ENCODE data around the gene OXSR1. TPM values are rescaled to one million over a fixed set of nuclear protein-coding genes. Genes with fewer than 3 reads are reported as not detected.

The OXSR1 gene
- total and polyA plus RNA-seq, 2 of the 13 experiments (the other 11 are each of a cell fraction or from before 2014, with no cell fraction given): 27.4 to 32.6 TPM

DNA sequence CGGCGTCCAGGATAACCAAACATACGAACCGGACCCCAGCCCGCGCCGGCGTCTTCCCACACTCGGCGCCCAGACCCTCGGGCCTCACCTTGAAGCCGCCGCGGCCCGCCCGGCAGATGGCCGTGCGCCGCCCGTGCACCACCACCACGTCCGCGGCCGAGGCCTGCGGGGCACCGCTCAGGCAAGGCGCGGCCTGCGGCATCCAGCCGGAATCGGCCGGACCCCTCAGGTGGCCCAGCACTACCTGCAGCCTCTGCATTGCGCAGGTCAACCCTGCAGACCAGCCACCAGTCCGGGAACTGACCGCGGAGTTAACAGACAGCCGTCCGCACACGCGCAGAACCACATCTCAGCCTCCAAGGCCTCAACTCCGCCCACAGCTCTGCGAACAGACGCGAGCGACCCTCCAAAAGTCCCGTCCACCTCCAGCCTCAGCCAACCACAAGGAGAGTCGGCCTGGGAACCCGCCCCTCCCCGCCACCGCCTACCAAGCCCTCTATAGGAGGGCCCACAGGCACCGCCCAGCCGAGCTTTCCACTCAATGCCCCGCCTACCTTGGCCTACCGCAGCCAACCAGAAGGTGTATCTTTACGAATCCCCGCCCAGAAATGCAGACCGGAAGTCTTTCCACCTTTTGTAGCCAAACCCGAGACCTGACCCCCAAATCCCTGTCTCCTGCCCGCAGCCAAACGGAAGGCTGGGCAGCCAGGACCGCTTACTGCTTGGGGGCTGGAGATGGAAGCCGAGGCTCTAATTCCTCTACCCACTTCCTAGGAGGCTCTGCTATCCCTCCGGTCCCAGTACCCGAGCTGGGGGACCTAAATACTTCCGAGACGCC is 28.3 kb upstream of the OXSR1 start, which contains the start of gene ACAA1 (continued):
- TF ChIP-seq, protein P1, sequence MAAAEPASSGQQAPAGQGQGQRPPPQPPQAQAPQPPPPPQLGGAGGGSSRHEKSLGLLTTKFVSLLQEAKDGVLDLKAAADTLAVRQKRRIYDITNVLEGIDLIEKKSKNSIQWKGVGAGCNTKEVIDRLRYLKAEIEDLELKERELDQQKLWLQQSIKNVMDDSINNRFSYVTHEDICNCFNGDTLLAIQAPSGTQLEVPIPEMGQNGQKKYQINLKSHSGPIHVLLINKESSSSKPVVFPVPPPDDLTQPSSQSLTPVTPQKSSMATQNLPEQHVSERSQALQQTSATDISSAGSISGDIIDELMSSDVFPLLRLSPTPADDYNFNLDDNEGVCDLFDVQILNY (CRISPR knock-in tag; conservative IDR thresholded peaks at IDR 0.05): no peak
- TF ChIP-seq ETV6 (CRISPR knock-in tag; conservative IDR thresholded peaks at IDR 0.05): no peak
- no peak; the same call in 1 of the 2 replicates for TF ChIP-seq TP53 (CRISPR knock-in tag; conservative IDR thresholded peaks at IDR 0.05)
- TF ChIP-seq HHEX (CRISPR knock-in tag; IDR thresholded peaks at IDR 0.05): no peak
- TF ChIP-seq, protein P2, sequence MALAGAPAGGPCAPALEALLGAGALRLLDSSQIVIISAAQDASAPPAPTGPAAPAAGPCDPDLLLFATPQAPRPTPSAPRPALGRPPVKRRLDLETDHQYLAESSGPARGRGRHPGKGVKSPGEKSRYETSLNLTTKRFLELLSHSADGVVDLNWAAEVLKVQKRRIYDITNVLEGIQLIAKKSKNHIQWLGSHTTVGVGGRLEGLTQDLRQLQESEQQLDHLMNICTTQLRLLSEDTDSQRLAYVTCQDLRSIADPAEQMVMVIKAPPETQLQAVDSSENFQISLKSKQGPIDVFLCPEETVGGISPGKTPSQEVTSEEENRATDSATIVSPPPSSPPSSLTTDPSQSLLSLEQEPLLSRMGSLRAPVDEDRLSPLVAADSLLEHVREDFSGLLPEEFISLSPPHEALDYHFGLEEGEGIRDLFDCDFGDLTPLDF (CRISPR knock-in tag; IDR thresholded peaks at IDR 0.05): no peak
- no peak for TF ChIP-seq RFXANK (CRISPR knock-in tag; IDR thresholded peaks at IDR 0.05)
- TF ChIP-seq PAWR (CRISPR knock-in tag; IDR thresholded peaks at IDR 0.05; ENCODE audit: borderline replicate concordance): no peak
- no peak for TF ChIP-seq ZNF572 (CRISPR knock-in tag; IDR thresholded peaks at IDR 0.05)
- TF ChIP-seq HES4 (CRISPR knock-in tag; IDR thresholded peaks at IDR 0.05; ENCODE audit: borderline replicate concordance): peak; percentile 73
- TF ChIP-seq MAF1 (CRISPR knock-in tag; IDR thresholded peaks at IDR 0.05; ENCODE audit: borderline replicate concordance): no peak
- TF ChIP-seq, protein P3, sequence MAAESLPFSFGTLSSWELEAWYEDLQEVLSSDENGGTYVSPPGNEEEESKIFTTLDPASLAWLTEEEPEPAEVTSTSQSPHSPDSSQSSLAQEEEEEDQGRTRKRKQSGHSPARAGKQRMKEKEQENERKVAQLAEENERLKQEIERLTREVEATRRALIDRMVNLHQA (CRISPR knock-in tag; IDR thresholded peaks at IDR 0.05): no peak
- no peak for TF ChIP-seq ZNF33A (CRISPR knock-in tag; IDR thresholded peaks at IDR 0.05; ENCODE audit: borderline replicate concordance)
- TF ChIP-seq ZNF232 (CRISPR knock-in tag; IDR thresholded peaks at IDR 0.05; ENCODE audit: borderline replicate concordance): peak; percentile 31; the same call in 1 of the 2 replicates
- TF ChIP-seq NR1H2 (CRISPR knock-in tag; IDR thresholded peaks at IDR 0.05; ENCODE audit: borderline replicate concordance, low read depth): no peak
- TF ChIP-seq HDAC2 (CRISPR knock-in tag; IDR thresholded peaks at IDR 0.05): no peak; the same call in 1 of the 2 replicates
- no peak for TF ChIP-seq CBX5 (CRISPR knock-in tag; IDR thresholded peaks at IDR 0.05; ENCODE audit: borderline replicate concordance)
- TF ChIP-seq SOX13 (IDR thresholded peaks at IDR 0.05): no peak
- no peak for TF ChIP-seq SOX13 (CRISPR knock-in tag; conservative IDR thresholded peaks at IDR 0.05 in 1 of 2, IDR thresholded peaks at IDR 0.05 in 1 of 2)
- TF ChIP-seq, protein P4, sequence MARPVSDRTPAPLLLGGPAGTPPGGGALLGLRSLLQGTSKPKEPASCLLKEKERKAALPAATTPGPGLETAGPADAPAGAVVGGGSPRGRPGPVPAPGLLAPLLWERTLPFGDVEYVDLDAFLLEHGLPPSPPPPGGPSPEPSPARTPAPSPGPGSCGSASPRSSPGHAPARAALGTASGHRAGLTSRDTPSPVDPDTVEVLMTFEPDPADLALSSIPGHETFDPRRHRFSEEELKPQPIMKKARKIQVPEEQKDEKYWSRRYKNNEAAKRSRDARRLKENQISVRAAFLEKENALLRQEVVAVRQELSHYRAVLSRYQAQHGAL (CRISPR knock-in tag; IDR thresholded peaks at IDR 0.05; ENCODE audit: not compliant biosample characterization): peak; percentile 68
- no peak for TF ChIP-seq PTBP1 (IDR thresholded peaks at IDR 0.05; ENCODE audit: low read depth, low read length, poor library complexity, severe bottlenecking)
- no peak for TF ChIP-seq FOXJ3 (CRISPR knock-in tag; IDR thresholded peaks at IDR 0.05; ENCODE audit: borderline replicate concordance)
- TF ChIP-seq, protein P5, sequence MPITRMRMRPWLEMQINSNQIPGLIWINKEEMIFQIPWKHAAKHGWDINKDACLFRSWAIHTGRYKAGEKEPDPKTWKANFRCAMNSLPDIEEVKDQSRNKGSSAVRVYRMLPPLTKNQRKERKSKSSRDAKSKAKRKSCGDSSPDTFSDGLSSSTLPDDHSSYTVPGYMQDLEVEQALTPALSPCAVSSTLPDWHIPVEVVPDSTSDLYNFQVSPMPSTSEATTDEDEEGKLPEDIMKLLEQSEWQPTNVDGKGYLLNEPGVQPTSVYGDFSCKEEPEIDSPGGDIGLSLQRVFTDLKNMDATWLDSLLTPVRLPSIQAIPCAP (CRISPR knock-in tag; IDR thresholded peaks at IDR 0.05; ENCODE audit: low read depth): no peak
- TF ChIP-seq ZNF83 (CRISPR knock-in tag; IDR thresholded peaks at IDR 0.05; ENCODE audit: borderline replicate concordance): 0 out of 2 replicates have a peak, but pooled peaks have one; percentile 21
- TF ChIP-seq ZNF12 (CRISPR knock-in tag; IDR thresholded peaks at IDR 0.05): no peak
- no peak for TF ChIP-seq NR3C1 (CRISPR knock-in tag; IDR thresholded peaks at IDR 0.05)
- peak; percentile 71; the same call in 1 of the 2 replicates for TF ChIP-seq ELF4 (CRISPR knock-in tag; IDR thresholded peaks at IDR 0.05; ENCODE audit: borderline replicate concordance)
- no peak for TF ChIP-seq KLF11 (CRISPR knock-in tag; IDR thresholded peaks at IDR 0.05)
- no peak for TF ChIP-seq TBP (CRISPR knock-in tag; IDR thresholded peaks at IDR 0.05)
